Measurements from ENCODE around the gene NRIP2.

DNA sequence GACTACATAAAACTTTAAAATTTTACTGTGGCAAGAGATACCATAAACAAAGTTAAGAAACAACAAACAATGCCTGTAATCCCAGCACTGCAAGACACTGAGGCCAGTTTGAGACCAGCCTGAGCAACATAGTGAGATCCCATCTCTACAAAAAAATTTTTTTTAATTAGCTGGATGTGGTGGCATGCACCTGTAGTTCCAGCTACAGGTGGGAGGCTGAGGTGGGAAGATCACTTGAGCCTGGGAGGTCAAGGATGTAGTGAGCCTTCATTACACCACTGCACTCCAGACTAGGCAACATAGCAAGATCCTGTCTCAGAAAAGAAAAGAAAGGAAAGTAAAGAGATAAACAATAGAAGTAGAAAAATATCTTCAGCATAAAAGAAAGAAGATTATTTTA, 25.3 kb upstream of the NRIP2 start:
- TF ChIP-seq, protein P1, sequence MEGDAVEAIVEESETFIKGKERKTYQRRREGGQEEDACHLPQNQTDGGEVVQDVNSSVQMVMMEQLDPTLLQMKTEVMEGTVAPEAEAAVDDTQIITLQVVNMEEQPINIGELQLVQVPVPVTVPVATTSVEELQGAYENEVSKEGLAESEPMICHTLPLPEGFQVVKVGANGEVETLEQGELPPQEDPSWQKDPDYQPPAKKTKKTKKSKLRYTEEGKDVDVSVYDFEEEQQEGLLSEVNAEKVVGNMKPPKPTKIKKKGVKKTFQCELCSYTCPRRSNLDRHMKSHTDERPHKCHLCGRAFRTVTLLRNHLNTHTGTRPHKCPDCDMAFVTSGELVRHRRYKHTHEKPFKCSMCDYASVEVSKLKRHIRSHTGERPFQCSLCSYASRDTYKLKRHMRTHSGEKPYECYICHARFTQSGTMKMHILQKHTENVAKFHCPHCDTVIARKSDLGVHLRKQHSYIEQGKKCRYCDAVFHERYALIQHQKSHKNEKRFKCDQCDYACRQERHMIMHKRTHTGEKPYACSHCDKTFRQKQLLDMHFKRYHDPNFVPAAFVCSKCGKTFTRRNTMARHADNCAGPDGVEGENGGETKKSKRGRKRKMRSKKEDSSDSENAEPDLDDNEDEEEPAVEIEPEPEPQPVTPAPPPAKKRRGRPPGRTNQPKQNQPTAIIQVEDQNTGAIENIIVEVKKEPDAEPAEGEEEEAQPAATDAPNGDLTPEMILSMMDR (IDR thresholded peaks at IDR 0.05): no peak
- TF ChIP-seq POLR2A (IDR thresholded peaks at IDR 0.05): no peak
